Measurements from ENCODE around the gene RPS25.

DNA sequence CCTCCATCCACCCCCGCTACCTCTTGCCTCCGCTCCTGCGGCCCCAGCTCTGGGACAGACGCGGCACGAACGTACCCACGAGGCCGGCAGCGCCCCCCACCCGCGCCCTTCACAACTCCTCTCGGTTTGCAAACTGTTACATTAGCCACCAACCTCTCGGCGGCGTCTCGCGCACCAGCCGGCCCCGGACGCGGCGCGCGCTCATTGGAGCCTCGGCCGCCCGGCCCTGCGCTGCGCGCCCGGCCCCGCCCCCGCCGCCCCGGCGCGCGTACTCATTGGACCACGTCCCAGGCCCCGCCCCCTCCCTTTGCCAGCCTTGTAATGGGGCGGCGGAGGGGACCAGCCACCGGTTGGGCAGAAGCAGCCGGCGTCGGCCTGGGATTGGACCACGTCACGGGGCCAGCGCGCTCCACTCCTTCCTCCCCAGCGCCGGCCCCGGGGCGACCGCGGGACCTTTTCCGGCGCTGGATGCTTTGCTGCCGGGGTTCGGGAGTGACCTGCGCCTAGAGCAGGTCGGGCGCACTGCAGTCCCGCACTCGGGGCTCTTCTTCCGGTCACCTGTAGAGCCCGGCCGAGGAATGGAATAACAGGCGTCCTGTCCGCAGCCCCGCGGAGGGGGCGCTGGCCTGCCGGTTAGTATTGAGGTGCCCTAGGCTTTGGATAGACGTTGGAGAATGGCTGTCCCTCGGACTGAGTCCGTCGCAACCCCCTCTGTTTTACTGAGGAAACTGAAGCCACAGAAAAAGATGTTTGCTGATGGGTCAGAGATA is 39.0 kb upstream of the RPS25 start, which contains the start of gene HYOU1:
- TF ChIP-seq, protein P1, sequence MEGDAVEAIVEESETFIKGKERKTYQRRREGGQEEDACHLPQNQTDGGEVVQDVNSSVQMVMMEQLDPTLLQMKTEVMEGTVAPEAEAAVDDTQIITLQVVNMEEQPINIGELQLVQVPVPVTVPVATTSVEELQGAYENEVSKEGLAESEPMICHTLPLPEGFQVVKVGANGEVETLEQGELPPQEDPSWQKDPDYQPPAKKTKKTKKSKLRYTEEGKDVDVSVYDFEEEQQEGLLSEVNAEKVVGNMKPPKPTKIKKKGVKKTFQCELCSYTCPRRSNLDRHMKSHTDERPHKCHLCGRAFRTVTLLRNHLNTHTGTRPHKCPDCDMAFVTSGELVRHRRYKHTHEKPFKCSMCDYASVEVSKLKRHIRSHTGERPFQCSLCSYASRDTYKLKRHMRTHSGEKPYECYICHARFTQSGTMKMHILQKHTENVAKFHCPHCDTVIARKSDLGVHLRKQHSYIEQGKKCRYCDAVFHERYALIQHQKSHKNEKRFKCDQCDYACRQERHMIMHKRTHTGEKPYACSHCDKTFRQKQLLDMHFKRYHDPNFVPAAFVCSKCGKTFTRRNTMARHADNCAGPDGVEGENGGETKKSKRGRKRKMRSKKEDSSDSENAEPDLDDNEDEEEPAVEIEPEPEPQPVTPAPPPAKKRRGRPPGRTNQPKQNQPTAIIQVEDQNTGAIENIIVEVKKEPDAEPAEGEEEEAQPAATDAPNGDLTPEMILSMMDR (conservative IDR thresholded peaks at IDR 0.05; ENCODE audit: low read length): peak; percentile 50; the same call in 1 of the 2 replicates
- TF ChIP-seq EZH2phosphoT487 (IDR thresholded peaks at IDR 0.05; ENCODE audit: borderline replicate concordance, low read depth, low read length): no peak

All from OCI-LY7 (cell line).